ENCODE data around the gene BPGM. TPM values are rescaled to one million over a fixed set of nuclear protein-coding genes. Genes with fewer than 3 reads are reported as not detected.

The BPGM gene
- total and polyA plus RNA-seq, 9 of the 15 experiments (the other 6 are each of a cell fraction or from before 2014, with no cell fraction given): 14.1 to 46.1 (median 21.2) TPM

DNA sequence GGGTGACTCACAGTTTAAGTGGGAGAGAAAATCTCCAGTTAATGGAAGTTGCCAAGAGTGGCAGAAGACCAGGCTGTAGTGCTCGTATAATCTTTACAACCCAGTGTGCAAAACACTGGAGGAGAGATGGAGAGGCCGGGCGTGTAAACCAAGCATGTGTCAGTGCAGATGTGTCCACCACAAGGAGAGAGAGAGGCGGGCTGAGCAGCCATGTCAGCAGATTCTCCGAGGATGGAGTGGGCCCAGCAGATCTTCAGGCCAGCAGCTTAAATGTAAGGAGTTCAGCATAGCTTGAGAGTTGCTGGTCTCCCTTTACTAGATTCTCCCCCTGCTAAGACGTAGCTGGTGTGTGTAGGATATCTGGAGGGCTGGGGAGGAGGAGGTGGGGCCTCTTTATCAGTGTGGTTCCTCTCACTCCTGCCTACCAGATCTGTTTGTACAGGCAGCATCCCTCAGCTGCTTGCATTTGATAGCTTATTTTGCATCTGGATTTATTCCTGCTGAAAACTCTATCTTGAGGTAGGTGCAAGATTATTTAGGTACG, 13.7 kb downstream of the BPGM start (continued):
- TF ChIP-seq TAF1 (IDR thresholded peaks at IDR 0.05; ENCODE audit: control insufficient read depth, extremely low read depth, insufficient read depth, low read length, severe bottlenecking): peak; percentile 41
- TF ChIP-seq GATA2 (CRISPR knock-in tag; IDR thresholded peaks at IDR 0.05): peak; percentile 83
- TF ChIP-seq EGR1 (conservative IDR thresholded peaks at IDR 0.05): no peak; the same call in 1 of the 2 replicates
- TF ChIP-seq, protein P1, sequence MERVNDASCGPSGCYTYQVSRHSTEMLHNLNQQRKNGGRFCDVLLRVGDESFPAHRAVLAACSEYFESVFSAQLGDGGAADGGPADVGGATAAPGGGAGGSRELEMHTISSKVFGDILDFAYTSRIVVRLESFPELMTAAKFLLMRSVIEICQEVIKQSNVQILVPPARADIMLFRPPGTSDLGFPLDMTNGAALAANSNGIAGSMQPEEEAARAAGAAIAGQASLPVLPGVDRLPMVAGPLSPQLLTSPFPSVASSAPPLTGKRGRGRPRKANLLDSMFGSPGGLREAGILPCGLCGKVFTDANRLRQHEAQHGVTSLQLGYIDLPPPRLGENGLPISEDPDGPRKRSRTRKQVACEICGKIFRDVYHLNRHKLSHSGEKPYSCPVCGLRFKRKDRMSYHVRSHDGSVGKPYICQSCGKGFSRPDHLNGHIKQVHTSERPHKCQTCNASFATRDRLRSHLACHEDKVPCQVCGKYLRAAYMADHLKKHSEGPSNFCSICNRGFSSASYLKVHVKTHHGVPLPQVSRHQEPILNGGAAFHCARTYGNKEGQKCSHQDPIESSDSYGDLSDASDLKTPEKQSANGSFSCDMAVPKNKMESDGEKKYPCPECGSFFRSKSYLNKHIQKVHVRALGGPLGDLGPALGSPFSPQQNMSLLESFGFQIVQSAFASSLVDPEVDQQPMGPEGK (CRISPR knock-in tag; IDR thresholded peaks at IDR 0.05; ENCODE audit: borderline replicate concordance): no peak
- TF ChIP-seq NFRKB (IDR thresholded peaks at IDR 0.05; ENCODE audit: low read depth): no peak
- TF ChIP-seq GATAD2A (IDR thresholded peaks at IDR 0.05): no peak; the same call in 1 of the 2 replicates
- no peak for TF ChIP-seq ZNF77 (CRISPR knock-in tag; IDR thresholded peaks at IDR 0.05)
- TF ChIP-seq E2F3 (CRISPR knock-in tag; IDR thresholded peaks at IDR 0.05): no peak
- TF ChIP-seq YY1 (IDR thresholded peaks at IDR 0.05; ENCODE audit: borderline replicate concordance in 1 of 3, control insufficient read depth in 1 of 3, extremely low read depth in 1 of 3, insufficient read depth in 3 of 3, insufficient read length in 1 of 3, insufficient replicate concordance in 2 of 3, low read depth in 1 of 3, low read length in 2 of 3): peak in 1 of 3 experiments; percentile 49
- no peak for TF ChIP-seq CGGBP1 (CRISPR knock-in tag; IDR thresholded peaks at IDR 0.05)
- TF ChIP-seq MBD1 (CRISPR knock-in tag; IDR thresholded peaks at IDR 0.05): no peak
- TF ChIP-seq RAD51 (IDR thresholded peaks at IDR 0.05; ENCODE audit: borderline replicate concordance, low read depth): no peak
- no peak for TF ChIP-seq ASH1L (IDR thresholded peaks at IDR 0.05; ENCODE audit: borderline replicate concordance, low read depth, partially characterized antibody)
- TF ChIP-seq, protein P2, sequence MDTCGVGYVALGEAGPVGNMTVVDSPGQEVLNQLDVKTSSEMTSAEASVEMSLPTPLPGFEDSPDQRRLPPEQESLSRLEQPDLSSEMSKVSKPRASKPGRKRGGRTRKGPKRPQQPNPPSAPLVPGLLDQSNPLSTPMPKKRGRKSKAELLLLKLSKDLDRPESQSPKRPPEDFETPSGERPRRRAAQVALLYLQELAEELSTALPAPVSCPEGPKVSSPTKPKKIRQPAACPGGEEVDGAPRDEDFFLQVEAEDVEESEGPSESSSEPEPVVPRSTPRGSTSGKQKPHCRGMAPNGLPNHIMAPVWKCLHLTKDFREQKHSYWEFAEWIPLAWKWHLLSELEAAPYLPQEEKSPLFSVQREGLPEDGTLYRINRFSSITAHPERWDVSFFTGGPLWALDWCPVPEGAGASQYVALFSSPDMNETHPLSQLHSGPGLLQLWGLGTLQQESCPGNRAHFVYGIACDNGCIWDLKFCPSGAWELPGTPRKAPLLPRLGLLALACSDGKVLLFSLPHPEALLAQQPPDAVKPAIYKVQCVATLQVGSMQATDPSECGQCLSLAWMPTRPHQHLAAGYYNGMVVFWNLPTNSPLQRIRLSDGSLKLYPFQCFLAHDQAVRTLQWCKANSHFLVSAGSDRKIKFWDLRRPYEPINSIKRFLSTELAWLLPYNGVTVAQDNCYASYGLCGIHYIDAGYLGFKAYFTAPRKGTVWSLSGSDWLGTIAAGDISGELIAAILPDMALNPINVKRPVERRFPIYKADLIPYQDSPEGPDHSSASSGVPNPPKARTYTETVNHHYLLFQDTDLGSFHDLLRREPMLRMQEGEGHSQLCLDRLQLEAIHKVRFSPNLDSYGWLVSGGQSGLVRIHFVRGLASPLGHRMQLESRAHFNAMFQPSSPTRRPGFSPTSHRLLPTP (IDR thresholded peaks at IDR 0.05; ENCODE audit: borderline replicate concordance, extremely low read depth, insufficient read length): no peak
- TF ChIP-seq NFIC (IDR thresholded peaks at IDR 0.05): peak; percentile 85
- no peak for TF ChIP-seq CHCHD3 (CRISPR knock-in tag; IDR thresholded peaks at IDR 0.05)
- no peak for TF ChIP-seq FUS (optimal IDR thresholded peaks at IDR 0.05; ENCODE audit: low read depth, low read length)
- TF ChIP-seq CC2D1A (IDR thresholded peaks at IDR 0.05): peak; percentile 87; the same call in 1 of the 2 replicates
- TF ChIP-seq NFYB (IDR thresholded peaks at IDR 0.05; ENCODE audit: extremely low read depth, insufficient read length): no peak
- no peak for TF ChIP-seq RFX1 (IDR thresholded peaks at IDR 0.05)
- TF ChIP-seq ZNF263 (CRISPR knock-in tag; IDR thresholded peaks at IDR 0.05; ENCODE audit: borderline replicate concordance): no peak
- no peak for TF ChIP-seq IFI16 (CRISPR knock-in tag; IDR thresholded peaks at IDR 0.05)
- TF ChIP-seq HLTF (IDR thresholded peaks at IDR 0.05): no peak

All from K562 (cell line).